HepG2 (cell line): ENCODE measurements around the gene IFIT1. TPM values are rescaled to one million over a fixed set of nuclear protein-coding genes. Genes with fewer than 3 reads are reported as not detected.

Experiments
- ATAC-seq: fragments of 200-7000 bp; cut with Tn5 transposase; 3 replicates; pipeline ENCODE4 v1.9.1; 2020; ENCODE audit warnings: mild to moderate bottlenecking, moderate library complexity
- BruUV-seq: library from RNA; stranded (reverse); fragments of 400-500 nt; replicated peaks from 2 replicates; lab custom pipeline; 2021; lab: Mats Ljungman, UMichigan
- CTCF ChIA-PET: fragments of 300-600 bp; formaldehyde crosslinking; extraction: SDS; loops from one replicate; lab custom pipeline; 2021; ENCODE audit warnings: low total read pairs, inconsistent platforms, low intra/inter-chr PET ratio; lab: Yijun Ruan, JAX
- POLR2A ChIA-PET: fragments of 350-600 bp; sonication (Branson Sonifier 250); formaldehyde crosslinking; loops from one replicate; lab custom pipeline; 2020; ENCODE audit warnings: antibody characterized with exemption, inconsistent platforms; lab: Yijun Ruan, JAX
- DNase-seq: peaks from one replicate; pipeline ENCODE4 v3.0.0-alpha.2; 2015; ENCODE audit warnings: low spot score
- FAIRE-seq: peaks from 3 replicates; lab custom pipeline; 2011; peaks lifted over from hg19 to GRCh38; lab: Jason Lieb, UNC
- H2AFZ ChIP-seq: one replicate; pipeline ENCODE4 v1.6.1; 2011; ENCODE audit warnings: low read length, inconsistent platforms
- H3K27ac ChIP-seq: fragments of 300-600 bp; 3 replicates; pipeline ENCODE4 v1.8.0; 2011; ENCODE audit warnings: mixed run types, mild to moderate bottlenecking, mixed read lengths, low read length, inconsistent platforms; ENCODE audit not compliant: insufficient read depth; ENCODE audit errors: extremely low read length
- H3K27me3 ChIP-seq, 2 experiments: fragments of 200-600 bp in 1 of 2; 2 replicates in 1 of 2; 3 replicates in 1 of 2; pipeline versions ENCODE4 v1.6.0 to v1.8.0; 2011; ENCODE audit warnings: low read length in 2 of 2, mild to moderate bottlenecking in 2 of 2, moderate library complexity in 2 of 2, inconsistent platforms in 1 of 2; ENCODE audit not compliant: insufficient read depth in 2 of 2, control insufficient read depth in 1 of 2
- H3K36me3 ChIP-seq, 2 experiments: fragments of 200-600 bp in 1 of 2; replicated peaks in 1 of 2; 2 replicates in 1 of 2; 3 replicates in 1 of 2; pipeline versions ENCODE4 v1.5.1 to v1.8.0; 2011; ENCODE audit warnings: low read length in 2 of 2, inconsistent platforms in 1 of 2; ENCODE audit not compliant: insufficient read depth in 2 of 2, control insufficient read depth in 1 of 2
- H3K4me1 ChIP-seq: 2 replicates; pipeline ENCODE4 v1.5.1; 2012; ENCODE audit warnings: low read length, inconsistent platforms; ENCODE audit not compliant: insufficient read depth
- H3K4me2 ChIP-seq: 2 replicates; pipeline ENCODE4 v1.6.0; 2011; ENCODE audit warnings: low read depth, low read length, inconsistent platforms
- H3K4me3 ChIP-seq, 3 experiments: fragments of 200-600 bp in 1 of 3; sonication (generic), shearing (Covaris generic) in 1 of 3; replicated peaks in 1 of 3; 2 replicates each; pipeline ENCODE4 v1.5.1; 2011 to 2016; ENCODE audit warnings: low read length in 3 of 3, inconsistent platforms in 2 of 3, low read depth in 2 of 3, mild to moderate bottlenecking in 2 of 3, control low read depth in 1 of 3, mixed read lengths in 1 of 3; ENCODE audit not compliant: insufficient read depth in 1 of 3
- H3K79me2 ChIP-seq: one replicate; pipeline ENCODE4 v1.6.1; 2011; ENCODE audit warnings: low read length, inconsistent platforms; ENCODE audit not compliant: insufficient read depth
- H3K9ac ChIP-seq: 2 replicates; pipeline ENCODE4 v1.6.0; 2011; ENCODE audit warnings: mild to moderate bottlenecking, low read depth, low read length, inconsistent platforms; ENCODE audit not compliant: insufficient read depth
- H3K9me3 ChIP-seq: 2 replicates; pipeline ENCODE4 v1.5.1; 2012; ENCODE audit warnings: mild to moderate bottlenecking, low read length
- H4K20me1 ChIP-seq: 2 replicates; pipeline ENCODE4 v1.6.0; 2011; ENCODE audit warnings: inconsistent platforms, mild to moderate bottlenecking, low read length, moderate library complexity; ENCODE audit not compliant: insufficient read depth
- AHR ChIP-seq: IDR thresholded peaks from 2 replicates; pipeline ENCODE4 v1.6.1; 2018; ENCODE audit warnings: missing genetic modification reagents, missing compliant biosample characterization
- CBX2 ChIP-seq, 2 experiments: fragments of 200-600 bp in 1 of 2; sonication (generic); formaldehyde crosslinking in 1 of 2; IDR thresholded peaks; 2 replicates each; pipeline versions ENCODE4 v1.7.0 to v1.8.1; 2018 to 2022; ENCODE audit warnings: low read depth in 2 of 2, low read length in 1 of 2, mild to moderate bottlenecking in 1 of 2, missing genetic modification reagents in 1 of 2
- DNMT3B ChIP-seq: conservative IDR thresholded peaks from 2 replicates; pipeline ENCODE4 v1.6.1; 2016; ENCODE audit warnings: missing biosample characterization, control low read depth
- E2F1 ChIP-seq: sonication (generic); formaldehyde crosslinking; IDR thresholded peaks from 2 replicates; pipeline ENCODE4 v1.5.0; 2020; ENCODE audit warnings: missing genetic modification reagents
- HHEX ChIP-seq: IDR thresholded peaks from 2 replicates; pipeline ENCODE4 v1.6.1; 2016; ENCODE audit warnings: control low read depth
- MAFK ChIP-seq, 2 experiments: IDR thresholded peaks in 1 of 2; conservative IDR thresholded peaks in 1 of 2; 2 replicates each; pipeline ENCODE4 v1.6.1; 2011; ENCODE audit warnings: improper control_type of control experiment in 2 of 2, low read length in 2 of 2
- MAZ ChIP-seq, 2 experiments: sonication (generic) in 1 of 2; formaldehyde crosslinking in 1 of 2; IDR thresholded peaks; 2 replicates each; pipeline versions ENCODE4 v1.5.0 to v1.6.1; 2012 to 2020; ENCODE audit warnings: low read depth in 2 of 2, mild to moderate bottlenecking in 2 of 2, borderline replicate concordance in 1 of 2, improper control_type of control experiment in 1 of 2, low read length in 1 of 2, missing genetic modification reagents in 1 of 2, moderate library complexity in 1 of 2
- ZNF350 ChIP-seq: sonication (generic); formaldehyde crosslinking; IDR thresholded peaks from 2 replicates; pipeline ENCODE4 v1.4.0; 2020; ENCODE audit warnings: mild to moderate bottlenecking, low read depth, missing genetic modification reagents, borderline replicate concordance
- ZNF557 ChIP-seq: sonication (generic); formaldehyde crosslinking; IDR thresholded peaks from 2 replicates; pipeline ENCODE4 v1.4.0; 2020; ENCODE audit warnings: missing genetic modification reagents
- ZNF709 ChIP-seq: sonication (generic); formaldehyde crosslinking; IDR thresholded peaks from 2 replicates; pipeline ENCODE4 v1.5.0; 2020; ENCODE audit warnings: mild to moderate bottlenecking, missing genetic modification reagents
- ZNF775 ChIP-seq: sonication (generic); formaldehyde crosslinking; IDR thresholded peaks from 2 replicates; pipeline ENCODE4 v1.4.0; 2020; ENCODE audit warnings: missing genetic modification reagents, mild to moderate bottlenecking, moderate library complexity, borderline replicate concordance
- ZNF790 ChIP-seq: sonication (generic); formaldehyde crosslinking; IDR thresholded peaks from 2 replicates; pipeline ENCODE4 v1.8.0; 2022; ENCODE audit warnings: missing genetic modification reagents, mild to moderate bottlenecking, borderline replicate concordance
- WGBS: methylation state at CpG from one replicate; pipeline ENCODE4 v1.1.6; 2017; ENCODE audit warnings: low lambda C conversion rate; 5-methylcytosine and 5-hydroxymethylcytosine counted together
- in situ Hi-C: cut with HindIII; loops from 2 replicates; pipeline ENCODE4 v1.10.0; 2017; ENCODE audit warnings: low pct_unique_long_range_greater_than_20kb; ENCODE audit not compliant: extremely low pct_ligation_motif_present
- intact Hi-C: fragments of 100-400 bp; cut with micrococcal nuclease; formaldehyde crosslinking; loops from one replicate; pipeline ENCODE4 v1.10.0; 2022; ENCODE audit not compliant: unreplicated experiment
- polyA plus RNA-seq, 8 experiments: library from polyadenylated mRNA; depleted of rRNA in 3 of 8; stranded (reverse) in 7 of 8; unstranded in 1 of 8; fragments of >200 nt; fragmentation: Illumina TruSeq in 4 of 8; extraction: Trizol in 4 of 8; gene quantifications; 2 replicates each; pipeline versions ENCODE4 v1.2.1 to v1.2.3, GENCODE V29; 2011 to 2016; ENCODE audit warnings: low read depth in 4 of 8, missing spikeins in 1 of 8, mixed read lengths in 1 of 8; ENCODE audit not compliant: insufficient read depth in 1 of 8
- total RNA-seq, 5 experiments: library from RNA; depleted of rRNA; stranded (reverse); fragments of >200 nt; fragmentation: Illumina TruSeq; extraction: Trizol; gene quantifications; 2 replicates each; pipeline ENCODE4 v1.2.3, GENCODE V29; 2016; ENCODE audit warnings: low read depth in 1 of 5
- TF ChIP-seq, protein P1 (sequence below): sonication (generic); formaldehyde crosslinking; IDR thresholded peaks from 2 replicates; pipeline ENCODE4 v1.4.0; 2020; ENCODE audit warnings: missing genetic modification reagents, low read depth, mild to moderate bottlenecking, borderline replicate concordance
- TF ChIP-seq, protein P2 (sequence below): sonication (generic); formaldehyde crosslinking; conservative IDR thresholded peaks from 2 replicates; pipeline ENCODE4 v1.8.0; 2022; ENCODE audit warnings: low read depth, missing genetic modification reagents
- TF ChIP-seq, protein P3 (sequence below): sonication (generic); formaldehyde crosslinking; IDR thresholded peaks from 2 replicates; pipeline ENCODE4 v1.8.0; 2022; ENCODE audit warnings: missing genetic modification reagents, mild to moderate bottlenecking, moderate library complexity, borderline replicate concordance

IFIT1 gene
- total and polyA plus RNA-seq, 2 of the 13 experiments (the other 11 are each of a cell fraction or from before 2014, with no cell fraction given) = 1.5 to 5.5 TPM

GRCh38 chr10:89371987-89372386 lies 20.4 kb upstream of the IFIT1 start:
- intact Hi-C loops = loop anchor here (2.0 kb wide), 1 partner anchor 13 kb away; no protein-coding TSS in a partner anchor
- WGBS = 94% methylated on average over 3 of the region's 3 CpGs
- in situ Hi-C loops = loop anchor here (5.0 kb wide), 1 partner anchor 115 kb away; no protein-coding TSS in a partner anchor
- Histone ChIP-seq H3K9ac (no peak overlapping the region), H3K4me2 (no peak overlapping the region), H3K27me3 (no peaks in the 10 kb centered on the region), H3K27ac (no peak overlapping the region), H4K20me1 (no peaks in the 10 kb centered on the region), H3K36me3 (no peaks in the 10 kb centered on the region), H2AFZ (no peak overlapping the region), H3K79me2 (no peaks in the 10 kb centered on the region), H3K9me3 (no peaks in the 10 kb centered on the region), H3K4me3 (no peak overlapping the region), H3K4me1 (peaks cover 45% of the 10 kb centered on the region)
- DNase-seq = no peak
- CTCF ChIA-PET = no interaction called here
- POLR2A ChIA-PET = no interaction called here
- TF ChIP-seq CBX2 (IDR thresholded peaks at IDR 0.05; ENCODE audit: low read depth, low read length) (no peak), CBX2 (CRISPR knock-in tag; IDR thresholded peaks at IDR 0.05; ENCODE audit: low read depth) (no peak), DNMT3B (CRISPR knock-in tag) (no peak), ZNF709 (CRISPR knock-in tag) (no peak), AHR (CRISPR knock-in tag) (no peak), MAZ (IDR thresholded peaks at IDR 0.05; ENCODE audit: borderline replicate concordance, low read depth, low read length) (no peak), MAZ (CRISPR knock-in tag; IDR thresholded peaks at IDR 0.05; ENCODE audit: low read depth) (no peak), MAFK (conservative IDR thresholded peaks at IDR 0.05 in 1 of 2, IDR thresholded peaks at IDR 0.05 in 1 of 2; ENCODE audit: low read length in 2 of 2) (no peak), ZNF350 (no peak), HHEX (CRISPR knock-in tag) (no peak), ZNF790 (CRISPR knock-in tag) (no peak), ZNF775 (CRISPR knock-in tag) (no peak), ZNF557 (CRISPR knock-in tag) (no peak), E2F1 (CRISPR knock-in tag) (no peak)
- TF ChIP-seq, protein P1, sequence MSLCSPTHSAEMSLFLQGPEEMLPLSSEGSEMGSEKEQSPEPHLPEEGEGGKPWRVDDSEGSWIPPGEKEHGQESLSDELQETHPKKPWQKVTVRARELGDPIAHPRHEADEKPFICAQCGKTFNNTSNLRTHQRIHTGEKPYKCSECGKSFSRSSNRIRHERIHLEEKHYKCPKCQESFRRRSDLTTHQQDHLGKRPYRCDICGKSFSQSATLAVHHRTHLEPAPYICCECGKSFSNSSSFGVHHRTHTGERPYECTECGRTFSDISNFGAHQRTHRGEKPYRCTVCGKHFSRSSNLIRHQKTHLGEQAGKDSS (CRISPR knock-in tag) = no peak
- TF ChIP-seq, protein P2, sequence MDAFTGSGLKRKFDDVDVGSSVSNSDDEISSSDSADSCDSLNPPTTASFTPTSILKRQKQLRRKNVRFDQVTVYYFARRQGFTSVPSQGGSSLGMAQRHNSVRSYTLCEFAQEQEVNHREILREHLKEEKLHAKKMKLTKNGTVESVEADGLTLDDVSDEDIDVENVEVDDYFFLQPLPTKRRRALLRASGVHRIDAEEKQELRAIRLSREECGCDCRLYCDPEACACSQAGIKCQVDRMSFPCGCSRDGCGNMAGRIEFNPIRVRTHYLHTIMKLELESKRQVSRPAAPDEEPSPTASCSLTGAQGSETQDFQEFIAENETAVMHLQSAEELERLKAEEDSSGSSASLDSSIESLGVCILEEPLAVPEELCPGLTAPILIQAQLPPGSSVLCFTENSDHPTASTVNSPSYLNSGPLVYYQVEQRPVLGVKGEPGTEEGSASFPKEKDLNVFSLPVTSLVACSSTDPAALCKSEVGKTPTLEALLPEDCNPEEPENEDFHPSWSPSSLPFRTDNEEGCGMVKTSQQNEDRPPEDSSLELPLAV = no peak
- TF ChIP-seq, protein P3, sequence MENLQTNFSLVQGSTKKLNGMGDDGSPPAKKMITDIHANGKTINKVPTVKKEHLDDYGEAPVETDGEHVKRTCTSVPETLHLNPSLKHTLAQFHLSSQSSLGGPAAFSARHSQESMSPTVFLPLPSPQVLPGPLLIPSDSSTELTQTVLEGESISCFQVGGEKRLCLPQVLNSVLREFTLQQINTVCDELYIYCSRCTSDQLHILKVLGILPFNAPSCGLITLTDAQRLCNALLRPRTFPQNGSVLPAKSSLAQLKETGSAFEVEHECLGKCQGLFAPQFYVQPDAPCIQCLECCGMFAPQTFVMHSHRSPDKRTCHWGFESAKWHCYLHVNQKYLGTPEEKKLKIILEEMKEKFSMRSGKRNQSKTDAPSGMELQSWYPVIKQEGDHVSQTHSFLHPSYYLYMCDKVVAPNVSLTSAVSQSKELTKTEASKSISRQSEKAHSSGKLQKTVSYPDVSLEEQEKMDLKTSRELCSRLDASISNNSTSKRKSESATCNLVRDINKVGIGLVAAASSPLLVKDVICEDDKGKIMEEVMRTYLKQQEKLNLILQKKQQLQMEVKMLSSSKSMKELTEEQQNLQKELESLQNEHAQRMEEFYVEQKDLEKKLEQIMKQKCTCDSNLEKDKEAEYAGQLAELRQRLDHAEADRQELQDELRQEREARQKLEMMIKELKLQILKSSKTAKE (CRISPR knock-in tag) = no peak
- no peak for FAIRE-seq
- ATAC-seq = no peak
- no TSS peak for BruUV-seq
